WTC11 (cell line): ENCODE measurements around the gene KRTAP6-1. TPM values are rescaled to one million over a fixed set of nuclear protein-coding genes. Genes with fewer than 3 reads are reported as not detected.

Source experiments
- ATAC-seq: fragments of 200-7000 bp; cut with Tn5 transposase; 2 replicates; pipeline ENCODE4 v1.10.0; 2021; ENCODE audit warnings: mild to moderate bottlenecking, moderate library complexity
- CTCF ChIA-PET: fragments of 300-600 bp; sonication (Branson Sonifier 250); formaldehyde crosslinking; loops from one replicate; lab custom pipeline; 2021; ENCODE audit warnings: antibody characterized with exemption; lab: Charles Lee
- POLR2A ChIA-PET: fragments of 350-600 bp; sonication (Branson Sonifier 250); formaldehyde crosslinking; loops from one replicate; lab custom pipeline; 2021; ENCODE audit warnings: antibody characterized with exemption; lab: Charles Lee
- DNase-seq: peaks from one replicate; pipeline ENCODE4 v3.0.0; 2021; ENCODE audit warnings: low spot score
- H3K27ac Mint-ChIP-seq: 2 replicates; pipeline ENCODE4 v1.8.0; 2021; ENCODE audit warnings: mixed read lengths
- H3K27me3 Mint-ChIP-seq: 2 replicates; pipeline ENCODE4 v1.8.0; 2021; ENCODE audit warnings: low read depth, mild to moderate bottlenecking, moderate library complexity, mixed read lengths
- H3K36me3 Mint-ChIP-seq: 2 replicates; pipeline ENCODE4 v1.8.0; 2021; ENCODE audit warnings: mixed read lengths
- H3K4me1 Mint-ChIP-seq: 2 replicates; pipeline ENCODE4 v1.8.0; 2022; ENCODE audit warnings: mixed read lengths
- H3K4me3 Mint-ChIP-seq: 2 replicates; pipeline ENCODE4 v1.8.0; 2021; ENCODE audit warnings: mild to moderate bottlenecking, moderate library complexity, mixed read lengths
- H3K9me3 Mint-ChIP-seq: 2 replicates; pipeline ENCODE4 v1.8.0; 2021; ENCODE audit warnings: mixed read lengths
- ATF1 ChIP-seq: sonication (generic); formaldehyde crosslinking; IDR thresholded peaks from 2 replicates; pipeline ENCODE4 v1.8.1; 2023; ENCODE audit warnings: mild to moderate bottlenecking, moderate library complexity, missing genetic modification reagents
- CBFB ChIP-seq: sonication (generic); formaldehyde crosslinking; IDR thresholded peaks from 2 replicates; pipeline ENCODE4 v1.8.1; 2022; ENCODE audit warnings: mild to moderate bottlenecking, low read depth, missing genetic modification reagents
- CREB1 ChIP-seq: sonication (generic); formaldehyde crosslinking; IDR thresholded peaks from 2 replicates; pipeline ENCODE4 v1.8.0; 2023; ENCODE audit warnings: mild to moderate bottlenecking, missing genetic modification reagents
- ELF4 ChIP-seq: sonication (generic); formaldehyde crosslinking; IDR thresholded peaks from 2 replicates; pipeline ENCODE4 v1.8.1; 2022; ENCODE audit warnings: low read depth, mild to moderate bottlenecking, moderate library complexity, missing genetic modification reagents
- EMX1 ChIP-seq: fragments of 250-450 bp; sonication (Bioruptor Pico); IDR thresholded peaks from 2 replicates; pipeline ENCODE4 v1.8.0; 2021; ENCODE audit warnings: mild to moderate bottlenecking
- ETV6 ChIP-seq: sonication (generic); formaldehyde crosslinking; IDR thresholded peaks from 2 replicates; pipeline ENCODE4 v1.8.1; 2022; ENCODE audit warnings: mild to moderate bottlenecking, missing genetic modification reagents
- FOXJ3 ChIP-seq: sonication (generic); formaldehyde crosslinking; IDR thresholded peaks from 2 replicates; pipeline ENCODE4 v1.9.0; 2021; ENCODE audit warnings: missing genetic modification reagents, mild to moderate bottlenecking, borderline replicate concordance
- IRF2 ChIP-seq: sonication (generic); formaldehyde crosslinking; IDR thresholded peaks from 2 replicates; pipeline ENCODE4 v1.8.0; 2022; ENCODE audit warnings: low read depth, missing genetic modification reagents, borderline replicate concordance
- KAT7 ChIP-seq: sonication (generic); formaldehyde crosslinking; IDR thresholded peaks from 2 replicates; pipeline ENCODE4 v1.8.1; 2023; ENCODE audit warnings: missing genetic modification reagents, mild to moderate bottlenecking, borderline replicate concordance
- NR3C1 ChIP-seq: sonication (generic); formaldehyde crosslinking; conservative IDR thresholded peaks from 2 replicates; pipeline ENCODE4 v1.8.1; 2023; ENCODE audit warnings: low read depth, mild to moderate bottlenecking, missing genetic modification reagents
- OVOL2 ChIP-seq: fragments of 250-450 bp; sonication (Bioruptor Pico); IDR thresholded peaks from 2 replicates; pipeline ENCODE4 v1.9.0; 2021; ENCODE audit warnings: mild to moderate bottlenecking, borderline replicate concordance
- PRRX2 ChIP-seq: fragments of 250-450 bp; sonication (Bioruptor Pico); IDR thresholded peaks from 2 replicates; pipeline ENCODE4 v1.8.0; 2021; ENCODE audit warnings: mild to moderate bottlenecking
- RORB ChIP-seq: fragments of 250-450 bp; sonication (Bioruptor Pico); IDR thresholded peaks from 2 replicates; pipeline ENCODE4 v1.9.0; 2021; ENCODE audit warnings: mild to moderate bottlenecking
- SMAD4 ChIP-seq: sonication (generic); formaldehyde crosslinking; IDR thresholded peaks from 2 replicates; pipeline ENCODE4 v1.8.0; 2022; ENCODE audit warnings: mild to moderate bottlenecking, missing genetic modification reagents
- ZNF138 ChIP-seq: sonication (generic); formaldehyde crosslinking; conservative IDR thresholded peaks from 2 replicates; pipeline ENCODE4 v1.8.1; 2022; ENCODE audit warnings: mild to moderate bottlenecking, moderate library complexity, missing genetic modification reagents
- ZNF232 ChIP-seq: sonication (generic); formaldehyde crosslinking; IDR thresholded peaks from 2 replicates; pipeline ENCODE4 v1.8.0; 2022; ENCODE audit warnings: mild to moderate bottlenecking, missing genetic modification reagents
- ZNF263 ChIP-seq: sonication (generic); formaldehyde crosslinking; IDR thresholded peaks from 2 replicates; pipeline ENCODE4 v1.8.1; 2022; ENCODE audit warnings: low read depth, mild to moderate bottlenecking, moderate library complexity, missing genetic modification reagents
- ZNF317 ChIP-seq: sonication (generic); formaldehyde crosslinking; IDR thresholded peaks from 2 replicates; pipeline ENCODE4 v1.8.1; 2023; ENCODE audit warnings: low read depth, mild to moderate bottlenecking, moderate library complexity, missing genetic modification reagents, borderline replicate concordance
- ZNF423 ChIP-seq: fragments of 250-450 bp; sonication (Bioruptor Pico); IDR thresholded peaks from 2 replicates; pipeline ENCODE4 v2.1.2; 2022; ENCODE audit warnings: mild to moderate bottlenecking, moderate library complexity
- total RNA-seq: library from RNA; stranded (reverse); gene quantifications from 3 replicates; pipeline ENCODE4 v1.2.3, GENCODE V29; 2021
- TF ChIP-seq, protein P1 (sequence below): sonication (generic); formaldehyde crosslinking; IDR thresholded peaks from 2 replicates; pipeline ENCODE4 v1.8.0; 2022; ENCODE audit warnings: mild to moderate bottlenecking, missing genetic modification reagents
- TF ChIP-seq, protein P2 (sequence below): sonication (generic); formaldehyde crosslinking; IDR thresholded peaks from 2 replicates; pipeline ENCODE4 v1.8.0; 2023; ENCODE audit warnings: missing genetic modification reagents
- TF ChIP-seq, protein P3 (sequence below): fragments of 250-450 bp; sonication (Bioruptor Pico); IDR thresholded peaks from 2 replicates; pipeline ENCODE4 v1.8.0; 2021; ENCODE audit warnings: mild to moderate bottlenecking
- TF ChIP-seq, protein P4 (sequence below): sonication (generic); formaldehyde crosslinking; IDR thresholded peaks from 2 replicates; pipeline ENCODE4 v1.8.0; 2022; ENCODE audit warnings: mild to moderate bottlenecking, missing genetic modification reagents
- TF ChIP-seq, protein P5 (sequence below): fragments of 250-450 bp; sonication (Bioruptor Pico); IDR thresholded peaks from 2 replicates; pipeline ENCODE4 v1.9.0; 2021; ENCODE audit warnings: mild to moderate bottlenecking
- TF ChIP-seq, protein P6 (sequence below): fragments of 250-450 bp; sonication (Bioruptor Pico); IDR thresholded peaks from 2 replicates; pipeline ENCODE4 v2.1.2; 2022; ENCODE audit warnings: mild to moderate bottlenecking, moderate library complexity

The KRTAP6-1 gene
- total RNA-seq, 1 experiment from 2014 or later, result not detected

DNA sequence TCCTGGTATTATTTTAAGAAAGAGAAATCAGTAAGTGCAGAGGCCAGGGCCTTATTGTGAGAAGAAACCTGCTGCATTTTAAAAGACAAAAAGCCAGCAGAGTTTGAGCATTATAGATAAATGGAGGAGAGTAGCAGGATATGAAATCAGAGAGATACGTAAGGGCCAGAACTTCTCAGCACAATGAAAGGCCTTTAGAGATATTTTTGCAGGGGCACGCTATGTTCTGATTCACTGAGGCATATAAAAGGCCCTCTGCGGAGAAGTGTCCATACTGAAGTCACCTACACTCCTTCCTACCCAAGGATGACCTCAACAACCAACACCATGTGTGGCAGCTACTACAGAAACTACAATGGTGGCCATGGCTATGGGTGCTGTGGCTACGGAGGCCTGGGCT is 21.6 kb downstream of the KRTAP6-1 start, which contains the start of gene KRTAP6-3:
TSS of gene KRTAP6-3 (plus strand) at position 301 of the 400 bp plus-strand sequence. CDS start at position 307, 6 bp downstream.
- Mint-ChIP-seq H3K9me3 (no peaks in the 10 kb centered on the region), H3K27ac (no peak within 1 kb of the TSS), H3K4me1 (no peaks in the 10 kb centered on the region), H3K4me3 (no peak within 1 kb of the TSS), H3K36me3 (no peaks in the 10 kb centered on the region), H3K27me3 (no peaks in the 10 kb centered on the region)
- TF ChIP-seq KAT7 (CRISPR knock-in tag) (no peak), ZNF263 (CRISPR knock-in tag) (no peak), ETV6 (CRISPR knock-in tag) (no peak), EMX1 (no peak), ZNF138 (CRISPR knock-in tag) (no peak), ELF4 (no peak), PRRX2 (CRISPR knock-in tag) (no peak), ATF1 (CRISPR knock-in tag) (no peak), RORB (no peak)
- TF ChIP-seq, protein P1, sequence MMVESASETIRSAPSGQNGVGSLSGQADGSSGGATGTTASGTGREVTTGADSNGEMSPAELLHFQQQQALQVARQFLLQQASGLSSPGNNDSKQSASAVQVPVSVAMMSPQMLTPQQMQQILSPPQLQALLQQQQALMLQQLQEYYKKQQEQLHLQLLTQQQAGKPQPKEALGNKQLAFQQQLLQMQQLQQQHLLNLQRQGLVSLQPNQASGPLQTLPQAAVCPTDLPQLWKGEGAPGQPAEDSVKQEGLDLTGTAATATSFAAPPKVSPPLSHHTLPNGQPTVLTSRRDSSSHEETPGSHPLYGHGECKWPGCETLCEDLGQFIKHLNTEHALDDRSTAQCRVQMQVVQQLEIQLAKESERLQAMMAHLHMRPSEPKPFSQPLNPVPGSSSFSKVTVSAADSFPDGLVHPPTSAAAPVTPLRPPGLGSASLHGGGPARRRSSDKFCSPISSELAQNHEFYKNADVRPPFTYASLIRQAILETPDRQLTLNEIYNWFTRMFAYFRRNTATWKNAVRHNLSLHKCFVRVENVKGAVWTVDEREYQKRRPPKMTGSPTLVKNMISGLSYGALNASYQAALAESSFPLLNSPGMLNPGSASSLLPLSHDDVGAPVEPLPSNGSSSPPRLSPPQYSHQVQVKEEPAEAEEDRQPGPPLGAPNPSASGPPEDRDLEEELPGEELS, result no peak
- TF ChIP-seq, protein P2, sequence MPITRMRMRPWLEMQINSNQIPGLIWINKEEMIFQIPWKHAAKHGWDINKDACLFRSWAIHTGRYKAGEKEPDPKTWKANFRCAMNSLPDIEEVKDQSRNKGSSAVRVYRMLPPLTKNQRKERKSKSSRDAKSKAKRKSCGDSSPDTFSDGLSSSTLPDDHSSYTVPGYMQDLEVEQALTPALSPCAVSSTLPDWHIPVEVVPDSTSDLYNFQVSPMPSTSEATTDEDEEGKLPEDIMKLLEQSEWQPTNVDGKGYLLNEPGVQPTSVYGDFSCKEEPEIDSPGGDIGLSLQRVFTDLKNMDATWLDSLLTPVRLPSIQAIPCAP (CRISPR knock-in tag), result no peak
- DNase-seq (no peak), ATAC-seq (no peak)
- POLR2A ChIA-PET, result no interaction called here
- CTCF ChIA-PET, result no interaction called here

DNA sequence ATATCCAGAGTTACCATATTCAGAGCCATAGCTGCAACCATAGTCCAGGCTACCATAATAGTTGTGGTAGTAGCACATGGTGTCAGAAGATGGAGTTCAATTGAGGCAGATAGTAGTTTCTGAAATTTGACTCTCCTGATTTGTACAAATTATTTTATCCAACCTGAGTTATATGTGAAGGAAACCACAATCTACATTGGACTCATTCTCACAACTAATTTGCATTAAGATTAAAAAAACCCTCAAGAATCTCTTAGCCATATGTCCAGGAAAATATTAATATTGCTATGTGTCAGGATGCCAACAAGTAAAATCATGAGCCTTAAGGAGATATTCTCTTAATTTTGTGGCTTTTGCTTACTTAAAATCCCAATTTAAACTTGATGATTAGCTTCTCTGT is 23.4 kb downstream of the KRTAP6-1 start, which contains the start of gene KRTAP22-2:
TSS of gene KRTAP22-2 (minus strand) at position 101 of the 400 bp plus-strand sequence.
- TF ChIP-seq ZNF423, result no peak
- TF ChIP-seq NR3C1 (CRISPR knock-in tag), result no peak
- TF ChIP-seq FOXJ3 (CRISPR knock-in tag), result no peak
- Mint-ChIP-seq H3K27ac (no peak within 1 kb of the TSS), H3K4me1 (no peaks in the 10 kb centered on the region), H3K9me3 (no peaks in the 10 kb centered on the region), H3K36me3 (no peaks in the 10 kb centered on the region), H3K27me3 (no peaks in the 10 kb centered on the region), H3K4me3 (no peak within 1 kb of the TSS)
- ChIA-PET CTCF (no interaction called here), POLR2A (no interaction called here)
- DNase-seq, result no peak
- ATAC-seq, result no peak

DNA sequence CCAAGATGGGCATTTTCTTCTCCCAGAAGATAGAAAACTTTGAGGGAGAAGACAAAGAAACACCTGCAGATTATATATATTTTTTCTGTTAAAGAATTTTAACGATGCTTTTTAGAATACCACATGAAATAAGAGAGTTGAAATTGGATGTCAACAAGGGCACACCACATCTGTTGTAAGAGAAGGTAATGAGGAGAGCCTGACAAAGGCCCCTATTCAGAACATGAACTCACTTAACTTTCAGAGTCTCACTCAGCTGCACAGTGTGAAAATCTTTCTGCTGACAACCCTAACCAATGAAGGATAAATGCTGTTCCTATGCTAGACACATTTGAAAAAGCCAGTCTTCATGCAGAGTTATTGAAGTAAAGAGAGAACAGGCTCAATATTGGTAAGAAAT is 30.9 kb downstream of the KRTAP6-1 start:
- Mint-ChIP-seq H3K27me3 (no peaks in the 10 kb centered on the region), H3K4me1 (no peaks in the 10 kb centered on the region), H3K9me3 (no peaks in the 10 kb centered on the region), H3K4me3 (no peak overlapping the region), H3K36me3 (no peaks in the 10 kb centered on the region), H3K27ac (no peak overlapping the region)
- ATAC-seq (no peak), DNase-seq (no peak)
- CTCF ChIA-PET, result no interaction called here
- POLR2A ChIA-PET, result no interaction called here
- TF ChIP-seq CBFB (CRISPR knock-in tag) (no peak), ZNF317 (CRISPR knock-in tag) (no peak), CREB1 (CRISPR knock-in tag) (no peak), IRF2 (no peak), SMAD4 (CRISPR knock-in tag) (no peak), ZNF232 (CRISPR knock-in tag) (no peak), OVOL2 (CRISPR knock-in tag) (no peak)
- TF ChIP-seq, protein P3, sequence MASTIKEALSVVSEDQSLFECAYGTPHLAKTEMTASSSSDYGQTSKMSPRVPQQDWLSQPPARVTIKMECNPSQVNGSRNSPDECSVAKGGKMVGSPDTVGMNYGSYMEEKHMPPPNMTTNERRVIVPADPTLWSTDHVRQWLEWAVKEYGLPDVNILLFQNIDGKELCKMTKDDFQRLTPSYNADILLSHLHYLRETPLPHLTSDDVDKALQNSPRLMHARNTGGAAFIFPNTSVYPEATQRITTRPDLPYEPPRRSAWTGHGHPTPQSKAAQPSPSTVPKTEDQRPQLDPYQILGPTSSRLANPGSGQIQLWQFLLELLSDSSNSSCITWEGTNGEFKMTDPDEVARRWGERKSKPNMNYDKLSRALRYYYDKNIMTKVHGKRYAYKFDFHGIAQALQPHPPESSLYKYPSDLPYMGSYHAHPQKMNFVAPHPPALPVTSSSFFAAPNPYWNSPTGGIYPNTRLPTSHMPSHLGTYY (CRISPR knock-in tag), result no peak
- TF ChIP-seq, protein P4, sequence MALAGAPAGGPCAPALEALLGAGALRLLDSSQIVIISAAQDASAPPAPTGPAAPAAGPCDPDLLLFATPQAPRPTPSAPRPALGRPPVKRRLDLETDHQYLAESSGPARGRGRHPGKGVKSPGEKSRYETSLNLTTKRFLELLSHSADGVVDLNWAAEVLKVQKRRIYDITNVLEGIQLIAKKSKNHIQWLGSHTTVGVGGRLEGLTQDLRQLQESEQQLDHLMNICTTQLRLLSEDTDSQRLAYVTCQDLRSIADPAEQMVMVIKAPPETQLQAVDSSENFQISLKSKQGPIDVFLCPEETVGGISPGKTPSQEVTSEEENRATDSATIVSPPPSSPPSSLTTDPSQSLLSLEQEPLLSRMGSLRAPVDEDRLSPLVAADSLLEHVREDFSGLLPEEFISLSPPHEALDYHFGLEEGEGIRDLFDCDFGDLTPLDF (CRISPR knock-in tag), result no peak
- TF ChIP-seq, protein P5, sequence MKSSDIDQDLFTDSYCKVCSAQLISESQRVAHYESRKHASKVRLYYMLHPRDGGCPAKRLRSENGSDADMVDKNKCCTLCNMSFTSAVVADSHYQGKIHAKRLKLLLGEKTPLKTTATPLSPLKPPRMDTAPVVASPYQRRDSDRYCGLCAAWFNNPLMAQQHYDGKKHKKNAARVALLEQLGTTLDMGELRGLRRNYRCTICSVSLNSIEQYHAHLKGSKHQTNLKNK (CRISPR knock-in tag), result no peak
- TF ChIP-seq, protein P6, sequence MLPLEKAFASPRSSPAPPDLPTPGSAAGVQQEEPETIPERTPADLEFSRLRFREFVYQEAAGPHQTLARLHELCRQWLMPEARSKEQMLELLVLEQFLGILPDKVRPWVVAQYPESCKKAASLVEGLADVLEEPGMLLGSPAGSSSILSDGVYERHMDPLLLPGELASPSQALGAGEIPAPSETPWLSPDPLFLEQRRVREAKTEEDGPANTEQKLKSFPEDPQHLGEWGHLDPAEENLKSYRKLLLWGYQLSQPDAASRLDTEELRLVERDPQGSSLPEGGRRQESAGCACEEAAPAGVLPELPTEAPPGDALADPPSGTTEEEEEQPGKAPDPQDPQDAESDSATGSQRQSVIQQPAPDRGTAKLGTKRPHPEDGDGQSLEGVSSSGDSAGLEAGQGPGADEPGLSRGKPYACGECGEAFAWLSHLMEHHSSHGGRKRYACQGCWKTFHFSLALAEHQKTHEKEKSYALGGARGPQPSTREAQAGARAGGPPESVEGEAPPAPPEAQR (CRISPR knock-in tag), result no peak
